Upper lobe of left lung (tissue), 4 donors: Measurements from ENCODE around the gene NR4A2.

Source experiments
- EP300 ChIP-seq, 4 donors: sonication (generic); formaldehyde crosslinking; IDR thresholded peaks; one replicate each; pipeline ENCODE4 v1.5.1; 2017; ENCODE audit warnings: antibody characterized with exemption in 4 of 4, control low read depth in 2 of 4
- POLR2A ChIP-seq, 4 donors: fragments of 450-650 bp; IDR thresholded peaks; one replicate each; pipeline ENCODE4 v1.5.1; 2016 to 2017; ENCODE audit warnings: antibody characterized with exemption in 4 of 4, mild to moderate bottlenecking in 2 of 4

DNA sequence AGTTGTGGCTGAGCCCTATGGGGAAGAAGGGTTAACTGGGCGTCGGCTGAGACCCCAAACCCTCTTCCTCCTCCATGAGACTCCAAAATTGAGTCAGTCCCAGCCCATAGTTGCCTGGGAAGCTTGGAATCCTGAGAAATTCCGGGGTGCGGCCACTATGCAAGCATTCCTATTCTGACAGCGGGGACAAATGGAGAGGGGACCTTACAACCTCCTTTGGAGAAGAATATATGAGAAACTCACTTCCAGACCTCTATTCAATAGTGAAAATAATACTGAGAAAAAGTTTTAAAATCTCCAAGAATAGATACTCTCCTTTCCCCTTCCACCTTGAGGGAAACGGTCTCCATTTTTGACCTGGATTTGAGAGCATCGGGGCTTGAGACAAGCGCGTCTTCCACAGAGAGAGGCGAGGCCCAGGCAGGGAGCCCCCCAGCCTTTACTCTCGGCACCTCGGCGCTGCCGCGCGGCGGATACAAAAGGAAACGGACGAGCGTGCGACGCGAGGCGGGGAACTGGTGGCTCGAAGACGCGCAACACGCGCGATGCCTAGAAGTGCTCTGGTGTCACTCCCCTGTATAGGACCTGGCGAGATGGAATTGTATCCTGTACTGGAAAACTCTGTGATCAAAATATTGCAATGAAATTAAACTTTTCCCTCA, 11.1 kb downstream of the NR4A2 start:
- TF ChIP-seq POLR2A (IDR thresholded peaks at IDR 0.05) (no peak), EP300 (IDR thresholded peaks at IDR 0.05) (no peak)
